GM13977 (cell line): Measurements from ENCODE around the gene FANCC.

Source experiments
- DNase-seq: peaks from one replicate; pipeline ENCODE4 v3.0.0; 2012; ENCODE audit warnings: low spot score
- in situ Hi-C: fragments of 300-500 bp; cut with MboI; formaldehyde crosslinking; loops from one replicate; pipeline ENCODE4 v1.12.0; 2022; ENCODE audit warnings: low sequenced_read_pairs, low pct_unique_long_range_greater_than_20kb, mixed read lengths, inconsistent platforms; ENCODE audit not compliant: unreplicated experiment
- TF ChIP-seq, protein P1 (sequence below): IDR thresholded peaks from 2 replicates; pipeline ENCODE4 v1.5.1; 2012; ENCODE audit warnings: mild to moderate bottlenecking, control low read depth; ENCODE audit not compliant: insufficient read depth; ENCODE audit errors: extremely low read depth, missing control alignments

The FANCC gene

DNA sequence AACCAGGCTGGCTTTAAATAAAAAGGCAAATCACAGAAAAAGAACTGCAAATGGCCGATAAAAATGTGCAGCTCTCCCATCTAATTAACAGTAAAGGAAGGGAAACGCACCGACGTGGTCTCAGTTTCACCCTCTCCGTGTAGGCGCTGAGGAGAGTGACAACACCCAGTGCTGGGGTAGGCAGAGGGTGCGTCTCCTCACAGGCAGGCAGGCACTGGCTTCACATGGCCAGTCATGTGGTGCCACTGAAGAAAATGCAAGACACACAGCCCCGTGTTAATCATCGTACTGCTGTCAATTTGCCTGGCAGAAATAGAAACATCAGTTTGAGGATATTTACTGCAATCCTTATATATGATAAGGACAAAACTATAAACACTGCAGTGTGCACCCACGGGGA lies 178.4 kb downstream of the FANCC start:
- in situ Hi-C loops: no loop called here
- TF ChIP-seq, protein P1, sequence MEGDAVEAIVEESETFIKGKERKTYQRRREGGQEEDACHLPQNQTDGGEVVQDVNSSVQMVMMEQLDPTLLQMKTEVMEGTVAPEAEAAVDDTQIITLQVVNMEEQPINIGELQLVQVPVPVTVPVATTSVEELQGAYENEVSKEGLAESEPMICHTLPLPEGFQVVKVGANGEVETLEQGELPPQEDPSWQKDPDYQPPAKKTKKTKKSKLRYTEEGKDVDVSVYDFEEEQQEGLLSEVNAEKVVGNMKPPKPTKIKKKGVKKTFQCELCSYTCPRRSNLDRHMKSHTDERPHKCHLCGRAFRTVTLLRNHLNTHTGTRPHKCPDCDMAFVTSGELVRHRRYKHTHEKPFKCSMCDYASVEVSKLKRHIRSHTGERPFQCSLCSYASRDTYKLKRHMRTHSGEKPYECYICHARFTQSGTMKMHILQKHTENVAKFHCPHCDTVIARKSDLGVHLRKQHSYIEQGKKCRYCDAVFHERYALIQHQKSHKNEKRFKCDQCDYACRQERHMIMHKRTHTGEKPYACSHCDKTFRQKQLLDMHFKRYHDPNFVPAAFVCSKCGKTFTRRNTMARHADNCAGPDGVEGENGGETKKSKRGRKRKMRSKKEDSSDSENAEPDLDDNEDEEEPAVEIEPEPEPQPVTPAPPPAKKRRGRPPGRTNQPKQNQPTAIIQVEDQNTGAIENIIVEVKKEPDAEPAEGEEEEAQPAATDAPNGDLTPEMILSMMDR: no peak
- DNase-seq: no peak

DNA sequence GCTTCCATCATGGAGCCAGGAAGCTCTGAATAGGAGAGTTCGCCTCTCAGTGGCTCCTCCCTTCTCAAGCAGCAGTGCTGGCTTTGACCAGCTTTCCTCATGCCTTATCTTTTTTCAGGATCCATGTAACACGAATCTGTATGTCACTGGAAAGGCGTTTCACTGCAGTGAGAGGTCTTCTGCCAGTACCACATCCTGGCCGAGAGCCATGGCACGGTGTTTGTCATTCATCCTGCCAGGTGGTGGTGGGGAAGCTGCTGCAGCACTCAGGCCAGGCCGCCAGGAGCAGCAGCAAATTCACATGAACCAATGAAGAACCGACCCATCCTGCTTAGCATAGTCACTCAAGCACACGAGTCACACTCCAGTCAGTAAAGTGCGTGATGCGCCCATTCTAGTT lies 179.0 kb downstream of the FANCC start:
- no peak for DNase-seq
- TF ChIP-seq, protein P1: no peak

DNA sequence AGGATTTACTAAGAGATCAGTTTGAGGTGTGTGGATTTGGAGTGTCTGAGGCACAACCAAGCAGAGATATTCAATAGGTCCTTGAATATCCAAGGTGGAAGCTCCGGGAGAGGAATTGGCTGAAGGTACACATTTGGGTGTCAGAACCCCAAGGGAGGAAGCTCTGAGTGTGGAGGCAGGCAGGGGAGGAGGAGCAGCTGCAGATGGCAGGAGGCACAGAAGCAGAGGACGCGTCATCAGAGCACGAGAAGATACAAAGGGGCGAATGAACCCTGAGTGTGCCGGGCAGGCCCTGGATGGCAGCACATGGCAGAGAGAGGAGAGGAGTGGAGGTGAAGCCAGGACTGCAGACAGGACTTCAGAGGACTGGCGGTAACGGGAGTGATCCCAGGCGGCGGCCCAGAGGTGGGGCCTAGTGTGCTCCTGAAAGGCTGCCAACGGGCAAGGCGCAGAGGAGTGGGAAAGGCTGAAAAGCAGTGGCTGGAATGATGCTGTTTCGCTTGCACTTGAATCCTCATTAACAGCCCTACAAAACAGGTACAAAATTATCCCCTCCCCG lies 179.8 kb downstream of the FANCC start:
- DNase-seq: no peak
- TF ChIP-seq, protein P1: no peak
- in situ Hi-C loops: no loop called here

More for the DNA sequence above, 179.0 kb downstream of the FANCC start:
- in situ Hi-C loops: no loop called here

DNA sequence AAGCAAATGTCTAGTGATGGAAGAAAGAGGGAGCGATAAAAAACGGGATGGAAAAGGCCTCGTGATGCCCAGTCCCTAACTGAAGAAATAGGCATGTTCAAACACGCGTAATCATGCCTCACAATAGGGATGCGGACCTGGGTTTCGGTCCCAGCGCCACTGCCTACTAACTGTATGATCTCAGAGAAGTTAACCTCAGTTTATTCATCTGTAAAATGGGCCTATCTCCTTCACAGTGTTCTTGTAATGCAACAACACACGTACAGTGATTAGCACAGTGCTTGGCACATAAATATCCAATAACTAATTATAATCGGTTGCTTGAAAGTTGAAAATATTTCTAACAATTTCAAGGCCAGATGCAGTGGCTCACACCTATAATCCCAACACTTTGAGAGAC lies 181.8 kb downstream of the FANCC start:
- DNase-seq: no peak
- in situ Hi-C loops: no loop called here
- TF ChIP-seq, protein P1: no peak

DNA sequence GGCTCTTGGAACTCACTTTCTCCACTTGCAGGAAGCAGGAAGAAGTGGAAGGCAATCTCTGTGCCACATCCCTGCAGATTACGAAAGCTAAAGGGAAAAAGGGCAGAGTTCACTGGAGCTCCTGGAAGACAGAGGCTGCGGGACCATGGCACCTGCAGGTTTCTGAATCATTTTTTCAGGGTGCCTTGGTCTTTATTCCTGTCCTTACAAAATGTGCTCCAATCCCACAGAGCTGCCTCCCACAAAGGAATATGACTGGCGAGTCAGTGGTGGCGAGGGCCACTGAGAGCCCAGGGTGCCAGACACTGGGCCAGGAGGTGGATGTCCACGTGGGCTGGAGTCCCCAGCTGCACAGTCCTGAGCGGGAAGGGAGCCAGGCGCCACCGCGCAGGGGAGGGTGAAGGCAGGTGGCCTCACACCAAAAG lies 183.0 kb downstream of the FANCC start:
- in situ Hi-C loops: no loop called here
- TF ChIP-seq, protein P1: no peak
- DNase-seq: no peak

DNA sequence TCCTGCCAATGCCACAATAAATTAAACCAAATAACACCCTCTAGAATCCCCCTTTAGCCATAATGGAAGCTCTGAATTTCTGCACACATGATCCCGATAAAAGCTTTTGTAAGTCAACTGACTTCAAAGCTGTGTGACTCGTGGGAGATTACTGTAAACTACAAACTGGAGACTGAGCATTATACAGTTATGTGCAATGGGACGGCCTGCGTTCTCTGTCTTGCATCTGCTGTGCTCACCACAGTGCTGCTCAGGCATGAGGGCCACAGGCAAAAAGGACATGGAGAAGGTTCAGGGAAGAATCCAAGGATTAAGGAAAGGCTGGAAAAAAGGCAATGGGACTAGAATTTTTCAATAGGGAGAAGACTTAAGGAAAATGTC lies 184.2 kb downstream of the FANCC start:
- TF ChIP-seq, protein P1: no peak
- no peak for DNase-seq
- in situ Hi-C loops: no loop called here
